ENCODE measurements around the gene MRPS15. TPM values are rescaled to one million over a fixed set of nuclear protein-coding genes. Genes with fewer than 3 reads are reported as not detected.

MRPS15 gene
- total and polyA plus RNA-seq, 2 of the 13 experiments (the other 11 are each of a cell fraction or from before 2014, with no cell fraction given): 59.0 to 113 TPM

DNA sequence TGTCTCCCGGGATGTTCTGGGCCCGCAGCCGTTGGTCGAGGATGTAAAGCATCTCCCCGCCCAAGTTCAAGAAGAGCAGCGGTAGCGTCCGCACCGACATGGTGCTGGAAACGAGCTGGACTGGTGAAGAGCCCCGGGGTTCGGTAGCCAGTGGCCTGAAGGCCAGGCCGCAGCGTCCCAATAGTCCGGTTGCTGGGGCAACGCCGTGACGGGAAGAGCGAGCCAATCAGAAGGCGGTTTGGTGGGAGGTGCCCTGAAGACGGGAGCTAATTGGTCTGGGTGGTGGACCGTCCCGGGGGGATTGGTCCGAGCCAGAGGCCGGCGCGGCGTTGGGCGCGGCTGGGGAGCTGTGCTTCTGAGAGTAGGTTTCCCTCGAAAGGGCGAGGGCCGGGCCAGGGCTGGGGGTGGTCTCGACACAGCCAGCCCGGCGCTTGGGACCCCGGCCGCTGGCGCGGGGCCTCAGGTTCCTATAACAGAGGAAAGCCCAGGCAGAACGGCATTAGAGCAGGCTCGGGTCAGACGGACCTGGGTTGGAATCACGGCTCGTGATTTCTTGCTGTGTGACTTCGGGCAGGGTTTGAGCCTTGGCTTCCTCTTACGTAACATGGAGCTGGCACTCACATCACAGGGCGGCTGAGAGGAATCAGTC, 13.8 kb downstream of the MRPS15 start, which contains the start of gene OSCP1 (continued):
- TF ChIP-seq, protein P1, sequence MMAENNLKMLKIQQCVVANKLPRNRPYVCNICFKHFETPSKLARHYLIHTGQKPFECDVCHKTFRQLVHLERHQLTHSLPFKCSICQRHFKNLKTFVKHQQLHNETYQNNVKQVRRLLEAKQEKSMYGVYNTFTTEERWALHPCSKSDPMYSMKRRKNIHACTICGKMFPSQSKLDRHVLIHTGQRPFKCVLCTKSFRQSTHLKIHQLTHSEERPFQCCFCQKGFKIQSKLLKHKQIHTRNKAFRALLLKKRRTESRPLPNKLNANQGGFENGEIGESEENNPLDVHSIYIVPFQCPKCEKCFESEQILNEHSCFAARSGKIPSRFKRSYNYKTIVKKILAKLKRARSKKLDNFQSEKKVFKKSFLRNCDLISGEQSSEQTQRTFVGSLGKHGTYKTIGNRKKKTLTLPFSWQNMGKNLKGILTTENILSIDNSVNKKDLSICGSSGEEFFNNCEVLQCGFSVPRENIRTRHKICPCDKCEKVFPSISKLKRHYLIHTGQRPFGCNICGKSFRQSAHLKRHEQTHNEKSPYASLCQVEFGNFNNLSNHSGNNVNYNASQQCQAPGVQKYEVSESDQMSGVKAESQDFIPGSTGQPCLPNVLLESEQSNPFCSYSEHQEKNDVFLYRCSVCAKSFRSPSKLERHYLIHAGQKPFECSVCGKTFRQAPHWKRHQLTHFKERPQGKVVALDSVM (CRISPR knock-in tag; IDR thresholded peaks at IDR 0.05): no peak
- TF ChIP-seq FOXC1 (CRISPR knock-in tag; IDR thresholded peaks at IDR 0.05; ENCODE audit: borderline replicate concordance): peak; percentile 90; the same call in 1 of the 2 replicates
- no peak for TF ChIP-seq IKZF5 (CRISPR knock-in tag; IDR thresholded peaks at IDR 0.05)
- TF ChIP-seq, protein P2, sequence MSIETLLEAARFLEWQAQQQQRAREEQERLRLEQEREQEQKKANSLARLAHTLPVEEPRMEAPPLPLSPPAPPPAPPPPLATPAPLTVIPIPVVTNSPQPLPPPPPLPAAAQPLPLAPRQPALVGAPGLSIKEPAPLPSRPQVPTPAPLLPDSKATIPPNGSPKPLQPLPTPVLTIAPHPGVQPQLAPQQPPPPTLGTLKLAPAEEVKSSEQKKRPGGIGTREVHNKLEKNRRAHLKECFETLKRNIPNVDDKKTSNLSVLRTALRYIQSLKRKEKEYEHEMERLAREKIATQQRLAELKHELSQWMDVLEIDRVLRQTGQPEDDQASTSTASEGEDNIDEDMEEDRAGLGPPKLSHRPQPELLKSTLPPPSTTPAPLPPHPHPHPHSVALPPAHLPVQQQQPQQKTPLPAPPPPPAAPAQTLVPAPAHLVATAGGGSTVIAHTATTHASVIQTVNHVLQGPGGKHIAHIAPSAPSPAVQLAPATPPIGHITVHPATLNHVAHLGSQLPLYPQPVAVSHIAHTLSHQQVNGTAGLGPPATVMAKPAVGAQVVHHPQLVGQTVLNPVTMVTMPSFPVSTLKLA (IDR thresholded peaks at IDR 0.05): no peak
- no peak for TF ChIP-seq ZBTB34 (CRISPR knock-in tag; IDR thresholded peaks at IDR 0.05)
- no peak for TF ChIP-seq FOXA3 (CRISPR knock-in tag; IDR thresholded peaks at IDR 0.05)
- TF ChIP-seq, protein P3, sequence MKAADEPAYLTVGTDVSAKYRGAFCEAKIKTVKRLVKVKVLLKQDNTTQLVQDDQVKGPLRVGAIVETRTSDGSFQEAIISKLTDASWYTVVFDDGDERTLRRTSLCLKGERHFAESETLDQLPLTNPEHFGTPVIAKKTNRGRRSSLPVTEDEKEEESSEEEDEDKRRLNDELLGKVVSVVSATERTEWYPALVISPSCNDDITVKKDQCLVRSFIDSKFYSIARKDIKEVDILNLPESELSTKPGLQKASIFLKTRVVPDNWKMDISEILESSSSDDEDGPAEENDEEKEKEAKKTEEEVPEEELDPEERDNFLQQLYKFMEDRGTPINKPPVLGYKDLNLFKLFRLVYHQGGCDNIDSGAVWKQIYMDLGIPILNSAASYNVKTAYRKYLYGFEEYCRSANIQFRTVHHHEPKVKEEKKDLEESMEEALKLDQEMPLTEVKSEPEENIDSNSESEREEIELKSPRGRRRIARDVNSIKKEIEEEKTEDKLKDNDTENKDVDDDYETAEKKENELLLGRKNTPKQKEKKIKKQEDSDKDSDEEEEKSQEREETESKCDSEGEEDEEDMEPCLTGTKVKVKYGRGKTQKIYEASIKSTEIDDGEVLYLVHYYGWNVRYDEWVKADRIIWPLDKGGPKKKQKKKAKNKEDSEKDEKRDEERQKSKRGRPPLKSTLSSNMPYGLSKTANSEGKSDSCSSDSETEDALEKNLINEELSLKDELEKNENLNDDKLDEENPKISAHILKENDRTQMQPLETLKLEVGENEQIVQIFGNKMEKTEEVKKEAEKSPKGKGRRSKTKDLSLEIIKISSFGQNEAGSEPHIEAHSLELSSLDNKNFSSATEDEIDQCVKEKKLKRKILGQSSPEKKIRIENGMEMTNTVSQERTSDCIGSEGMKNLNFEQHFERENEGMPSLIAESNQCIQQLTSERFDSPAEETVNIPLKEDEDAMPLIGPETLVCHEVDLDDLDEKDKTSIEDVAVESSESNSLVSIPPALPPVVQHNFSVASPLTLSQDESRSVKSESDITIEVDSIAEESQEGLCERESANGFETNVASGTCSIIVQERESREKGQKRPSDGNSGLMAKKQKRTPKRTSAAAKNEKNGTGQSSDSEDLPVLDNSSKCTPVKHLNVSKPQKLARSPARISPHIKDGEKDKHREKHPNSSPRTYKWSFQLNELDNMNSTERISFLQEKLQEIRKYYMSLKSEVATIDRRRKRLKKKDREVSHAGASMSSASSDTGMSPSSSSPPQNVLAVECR (CRISPR knock-in tag; IDR thresholded peaks at IDR 0.05; ENCODE audit: borderline replicate concordance): peak; percentile 89
- peak; percentile 95; the same call in 1 of the 2 replicates for TF ChIP-seq NFKB2 (CRISPR knock-in tag; IDR thresholded peaks at IDR 0.05; ENCODE audit: borderline replicate concordance)
- no peak for TF ChIP-seq ETV5 (CRISPR knock-in tag; IDR thresholded peaks at IDR 0.05; ENCODE audit: borderline replicate concordance)
- TF ChIP-seq RNF2 (conservative IDR thresholded peaks at IDR 0.05; ENCODE audit: low read depth): peak; percentile 92
- TF ChIP-seq BCL6 (CRISPR knock-in tag; IDR thresholded peaks at IDR 0.05): 0 out of 2 replicates have a peak, but pooled peaks have one; percentile 25
- TF ChIP-seq ATRX (CRISPR knock-in tag; IDR thresholded peaks at IDR 0.05; ENCODE audit: borderline replicate concordance): no peak
- TF ChIP-seq FOXK2 (IDR thresholded peaks at IDR 0.05): no peak
- no peak for TF ChIP-seq ZNF253 (CRISPR knock-in tag; IDR thresholded peaks at IDR 0.05; ENCODE audit: borderline replicate concordance)
- TF ChIP-seq MAFK (conservative IDR thresholded peaks at IDR 0.05 in 1 of 2, IDR thresholded peaks at IDR 0.05 in 1 of 2; ENCODE audit: low read length in 2 of 2): no peak
- TF ChIP-seq AKAP8 (CRISPR knock-in tag; IDR thresholded peaks at IDR 0.05): no peak
- TF ChIP-seq KDM2A (CRISPR knock-in tag; IDR thresholded peaks at IDR 0.05; ENCODE audit: borderline replicate concordance, low read depth): peak; percentile 77
- no peak for TF ChIP-seq PHF5A (CRISPR knock-in tag; IDR thresholded peaks at IDR 0.05; ENCODE audit: low read depth, unreplicated experiment)
- 0 out of 2 replicates have a peak, but pooled peaks have one; percentile 66 for TF ChIP-seq SALL2 (CRISPR knock-in tag; IDR thresholded peaks at IDR 0.05)

All from HepG2 (cell line).